PC-3 (cell line): ENCODE measurements around the gene EXOC6B.

Source experiments
- CTCF ChIP-seq: fragments of 300-600 bp; sonication (generic); conservative IDR thresholded peaks from 2 replicates; pipeline ENCODE4 v1.5.1; 2017; ENCODE audit warnings: antibody characterized with exemption, low read depth, mild to moderate bottlenecking, low read length
- EZH2 ChIP-seq: fragments of 300-600 bp; sonication (generic); IDR thresholded peaks from one replicate; pipeline ENCODE4 v1.6.1; 2017; ENCODE audit warnings: antibody characterized with exemption, mild to moderate bottlenecking, low read length; ENCODE audit not compliant: unreplicated experiment
- EZH2phosphoT487 ChIP-seq: fragments of 300-600 bp; sonication (generic); IDR thresholded peaks from 2 replicates; pipeline ENCODE4 v1.6.1; 2018; ENCODE audit warnings: mild to moderate bottlenecking, antibody characterized with exemption, low read length, borderline replicate concordance

- TF ChIP-seq CTCF (no peak), EZH2 (no peak), EZH2phosphoT487 (no peak)
These were observed 31.9 kb downstream of the EXOC6B start for GRCh38 chr2:72793798-72794440.
